K562 (cell line): Measurements from ENCODE around the gene CPA4. TPM values are rescaled to one million over a fixed set of nuclear protein-coding genes. Genes with fewer than 3 reads are reported as not detected.

ENCODE experiments used
- ATAC-seq: fragments of 200-7000 bp; cut with Tn5 transposase; 3 replicates; pipeline ENCODE4 v1.9.1; 2020; ENCODE audit warnings: moderate library complexity
- BruUV-seq: library from RNA; stranded (reverse); fragments of 400-500 nt; replicated peaks from 2 replicates; lab custom pipeline; 2021; lab: Mats Ljungman, UMichigan
- CTCF ChIA-PET: fragments of 300-600 bp; formaldehyde crosslinking; extraction: SDS; loops from one replicate; lab custom pipeline; 2021; ENCODE audit warnings: low intra/inter-chr PET ratio; lab: Yijun Ruan, JAX
- POLR2A ChIA-PET: fragments of 300-600, 350-650 bp; sonication (Branson Sonifier 250); formaldehyde crosslinking; extraction: SDS; loops from one replicate; lab custom pipeline; 2021; ENCODE audit warnings: antibody characterized with exemption, inconsistent platforms; lab: Yijun Ruan, JAX
- DNase-seq, 4 experiments: peaks; one replicate each; pipeline versions ENCODE4 v3.0.0 to v3.0.0-alpha.2; 2011 to 2018; ENCODE audit warnings: low spot score in 3 of 4, mixed read lengths in 3 of 4; ENCODE audit errors: extremely low read depth in 1 of 4
- FAIRE-seq: peaks from 2 replicates; lab custom pipeline; 2011; peaks lifted over from hg19 to GRCh38; lab: Jason Lieb, UNC
- H2AFZ ChIP-seq: 2 replicates; pipeline ENCODE4 v1.6.0; 2011; ENCODE audit warnings: low read depth, low read length, control low read depth, inconsistent platforms
- H3K27ac ChIP-seq: fragments of 200-600 bp; 3 replicates; pipeline ENCODE4 v1.8.0; 2011; ENCODE audit warnings: low read depth, mild to moderate bottlenecking, control low read depth, inconsistent platforms, low read length, moderate library complexity, mixed read lengths; ENCODE audit errors: extremely low read depth
- H3K27me3 ChIP-seq, 2 experiments: fragments of 300-600 bp in 1 of 2; 2 replicates in 1 of 2; 3 replicates in 1 of 2; pipeline versions ENCODE4 v1.6.0 to v1.8.0; 2011; ENCODE audit warnings: inconsistent platforms in 2 of 2, low read length in 2 of 2, mild to moderate bottlenecking in 1 of 2, mixed read lengths in 1 of 2, moderate library complexity in 1 of 2; ENCODE audit not compliant: control insufficient read depth in 2 of 2, insufficient read depth in 2 of 2
- H3K36me3 ChIP-seq: fragments of 300-600 bp; 3 replicates; pipeline ENCODE4 v1.8.0; 2011; ENCODE audit warnings: mild to moderate bottlenecking, low read length, inconsistent platforms; ENCODE audit not compliant: control insufficient read depth, insufficient read depth
- H3K4me1 ChIP-seq, 2 experiments: fragments of 200-600 bp in 1 of 2; replicated peaks in 1 of 2; 2 replicates in 1 of 2; 3 replicates in 1 of 2; pipeline versions ENCODE4 v1.5.1 to v1.8.0; 2011; ENCODE audit warnings: inconsistent platforms in 2 of 2, low read length in 2 of 2, mild to moderate bottlenecking in 1 of 2, mixed read lengths in 1 of 2, moderate library complexity in 1 of 2; ENCODE audit not compliant: control insufficient read depth in 2 of 2, insufficient read depth in 2 of 2
- H3K4me2 ChIP-seq: 2 replicates; pipeline ENCODE4 v1.6.1; 2011; ENCODE audit warnings: low read length, control low read depth, inconsistent platforms, mixed read lengths; ENCODE audit not compliant: insufficient read depth
- H3K4me3 ChIP-seq: fragments of 200-600 bp; sonication (generic), shearing (Covaris generic); 2 replicates; pipeline ENCODE4 v1.5.1; 2016; ENCODE audit warnings: control low read depth, inconsistent platforms
- H3K79me2 ChIP-seq: fragments of 200-600 bp; 3 replicates; pipeline ENCODE4 v1.8.0; 2011; ENCODE audit warnings: low read length, inconsistent platforms; ENCODE audit not compliant: control insufficient read depth, insufficient read depth
- H3K9ac ChIP-seq, 2 experiments: 2 replicates each; pipeline versions ENCODE4 v1.6.0 to v1.6.1; 2011; ENCODE audit warnings: low read depth in 2 of 2, low read length in 2 of 2, control low read depth in 1 of 2, inconsistent platforms in 1 of 2, mild to moderate bottlenecking in 1 of 2, mixed read lengths in 1 of 2; ENCODE audit not compliant: insufficient read depth in 1 of 2
- H3K9me1 ChIP-seq: one replicate; pipeline ENCODE4 v1.6.0; 2011; ENCODE audit warnings: inconsistent platforms, mild to moderate bottlenecking, low read length, moderate library complexity; ENCODE audit not compliant: control insufficient read depth, insufficient read depth
- H3K9me3 ChIP-seq: replicated peaks from 2 replicates; pipeline ENCODE4 v1.5.1; 2011; ENCODE audit warnings: low read depth, low read length, inconsistent platforms; ENCODE audit not compliant: control insufficient read depth, insufficient read depth
- H4K20me1 ChIP-seq: replicated peaks from 2 replicates; pipeline ENCODE4 v1.6.1; 2011; ENCODE audit warnings: low read length, inconsistent platforms, mixed read lengths; ENCODE audit not compliant: control insufficient read depth, insufficient read depth
- CBX8 ChIP-seq: fragments of 200-600 bp; sonication (generic); IDR thresholded peaks from 2 replicates; pipeline ENCODE4 v1.6.1; 2012; ENCODE audit warnings: borderline replicate concordance, mixed run types, low read depth, mild to moderate bottlenecking, moderate library complexity, mixed read lengths, low read length, control low read depth, inconsistent platforms; ENCODE audit not compliant: poor library complexity, severe bottlenecking; ENCODE audit errors: extremely low read depth
- DNMT1 ChIP-seq: fragments of 450-650 bp; IDR thresholded peaks from 2 replicates; pipeline ENCODE4 v1.6.1; 2016; ENCODE audit warnings: antibody characterized with exemption, mild to moderate bottlenecking
- GTF2E2 ChIP-seq: fragments of 200-800 bp; sonication (Bioruptor generic); IDR thresholded peaks from 2 replicates; pipeline ENCODE4 v1.6.1; 2016; ENCODE audit warnings: missing genetic modification characterization, missing compliant biosample characterization
- KDM1A ChIP-seq, 2 experiments: fragments of 450-650 bp; IDR thresholded peaks; 2 replicates each; pipeline ENCODE4 v1.6.1; 2016; ENCODE audit warnings: mild to moderate bottlenecking in 2 of 2
- KDM5B ChIP-seq: fragments of 200-600 bp; sonication (generic); IDR thresholded peaks from 2 replicates; pipeline ENCODE4 v1.6.1; 2012; ENCODE audit warnings: low read depth, mild to moderate bottlenecking, moderate library complexity, low read length, control low read depth, inconsistent platforms; ENCODE audit not compliant: insufficient replicate concordance
- NCOA1 ChIP-seq: fragments of 450-650 bp; IDR thresholded peaks from 2 replicates; pipeline ENCODE4 v1.6.1; 2016; ENCODE audit warnings: low read depth
- RBM25 ChIP-seq: fragments of 200-400 bp; formaldehyde crosslinking; IDR thresholded peaks from 2 replicates; pipeline ENCODE4 v1.6.1; 2018; ENCODE audit warnings: low read length, low read depth, moderate library complexity; ENCODE audit not compliant: severe bottlenecking
- ZNF121 ChIP-seq: sonication (generic); formaldehyde crosslinking; conservative IDR thresholded peaks from 2 replicates; pipeline ENCODE4 v1.8.0; 2022; ENCODE audit warnings: missing genetic modification reagents
- ZNF551 ChIP-seq: fragments of 250-450 bp; sonication (Bioruptor Pico); IDR thresholded peaks from 2 replicates; pipeline ENCODE4 v1.5.0; 2021; ENCODE audit warnings: mild to moderate bottlenecking, moderate library complexity
- WGBS: fragments of 100-300 bp; shearing (Covaris generic); methylation state at CpG from one replicate; pipeline ENCODE4 v1.1.6; 2016; ENCODE audit warnings: low coverage, mixed read lengths; ENCODE audit not compliant: insufficient coverage; ENCODE audit errors: missing lambda C conversion rate; 5-methylcytosine and 5-hydroxymethylcytosine counted together
- in situ Hi-C: fragments of 300-500 bp; cut with MboI; formaldehyde crosslinking; loops from 4 replicates; pipeline ENCODE4 v1.15.0; 2018; ENCODE audit warnings: inconsistent platforms, mixed read lengths
- intact Hi-C: fragments of 100-400 bp; cut with micrococcal nuclease; formaldehyde crosslinking; loops from 2 replicates; pipeline ENCODE4 v1.14.2; 2022
- polyA plus RNA-seq, 8 experiments: library from polyadenylated mRNA; depleted of rRNA in 4 of 8; stranded (reverse) in 5 of 8; unstranded in 3 of 8; fragments of >200 nt; fragmentation: Nextera tagmentation in 2 of 8; fragmentation: Illumina TruSeq in 1 of 8; extraction: Ambion mirVana in 2 of 8; extraction: Trizol in 1 of 8; gene quantifications; 2 replicates each; pipeline versions ENCODE4 v1.2.1 to v1.2.3, GENCODE V29; 2011 to 2014; ENCODE audit warnings: inconsistent platforms in 1 of 8, missing spikeins in 1 of 8
- total RNA-seq, 7 experiments: library from RNA; depleted of rRNA in 6 of 7; stranded (reverse); fragments of >200 nt in 6 of 7; fragmentation: Illumina TruSeq in 2 of 7; extraction: Trizol in 2 of 7; gene quantifications; 2 replicates each; pipeline versions ENCODE4 v1.2.1 to v1.2.3, GENCODE V29; 2011 to 2021; ENCODE audit warnings: low replicate concordance in 1 of 7
- TF ChIP-seq, protein P1 (sequence below), 2 experiments: fragments of 450-650 bp; IDR thresholded peaks; 2 replicates each; pipeline ENCODE4 v1.6.1; 2018; ENCODE audit warnings: mild to moderate bottlenecking in 2 of 2, low read depth in 1 of 2; ENCODE audit not compliant: partially characterized antibody in 2 of 2
- TF ChIP-seq, protein P2 (sequence below): fragments of 250-450 bp; sonication (Bioruptor Pico); IDR thresholded peaks from 2 replicates; pipeline ENCODE4 v1.8.0; 2021; ENCODE audit warnings: moderate library complexity, mild to moderate bottlenecking, inconsistent platforms

CPA4 gene
- total and polyA plus RNA-seq, 9 of the 15 experiments (the other 6 are each of a cell fraction or from before 2014, with no cell fraction given), result not detected

DNA sequence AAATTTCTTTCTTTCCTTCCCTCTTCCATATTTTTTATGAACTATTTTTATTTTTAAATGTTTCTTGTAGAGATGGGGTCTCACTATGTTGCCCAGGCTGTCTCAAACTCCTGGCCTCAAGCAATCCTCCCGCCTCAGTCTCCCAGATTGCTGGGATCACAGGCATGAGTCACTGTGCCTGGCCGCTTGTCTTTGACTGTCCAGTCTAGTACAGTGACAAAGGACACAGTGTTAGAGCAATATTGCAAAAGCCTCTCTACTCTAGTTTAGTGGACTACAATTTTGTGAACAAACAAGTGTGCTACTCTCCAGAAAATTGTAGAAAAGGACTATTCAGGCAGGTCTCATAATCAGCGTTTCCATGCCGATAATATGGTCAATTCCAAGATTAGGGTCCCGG lies 11.0 kb downstream of the CPA4 start:
- DNase-seq, result no peak
- in situ Hi-C loops, result no loop called here
- H3K9me3 ChIP-seq, result no peaks in the 10 kb centered on the region
- ATAC-seq, result no peak
- BruUV-seq, result no TSS peak
- H3K4me2 ChIP-seq, result no peak overlapping the region
- H3K79me2 ChIP-seq, result no peaks in the 10 kb centered on the region
- WGBS, result 3% methylated on average over 5 of the region's 5 CpGs
- no peak overlapping the region for H3K4me3 ChIP-seq
- H3K9ac ChIP-seq, result no peak overlapping the region
- H3K27me3 ChIP-seq, result peaks cover 74 to 82% of the 10 kb centered on the region in 2 experiments
- H3K27ac ChIP-seq, result no peak overlapping the region
- no peaks in the 10 kb centered on the region for H3K9me1 ChIP-seq
- no peak for FAIRE-seq
- no peaks in the 10 kb centered on the region for H3K36me3 ChIP-seq
- no peak for TF ChIP-seq DNMT1
- peak; percentile 7 for TF ChIP-seq RBM25
- TF ChIP-seq NCOA1, result no peak
- peak; percentile 73 for TF ChIP-seq ZNF121
- TF ChIP-seq KDM1A (IDR thresholded peaks at IDR 0.05), result 0 out of 4 replicates have a peak, but pooled peaks of 1 of the 2 experiments have one; percentile 15
- POLR2A ChIA-PET, result no interaction called here
- H3K4me1 ChIP-seq, result peaks cover 0 to 2% of the 10 kb centered on the region in 2 experiments; a peak in 1 of 5 replicates
- H4K20me1 ChIP-seq, result no peaks in the 10 kb centered on the region
- CTCF ChIA-PET, result no interaction called here
- intact Hi-C loops, result no loop called here
- no peak overlapping the region for H2AFZ ChIP-seq

DNA sequence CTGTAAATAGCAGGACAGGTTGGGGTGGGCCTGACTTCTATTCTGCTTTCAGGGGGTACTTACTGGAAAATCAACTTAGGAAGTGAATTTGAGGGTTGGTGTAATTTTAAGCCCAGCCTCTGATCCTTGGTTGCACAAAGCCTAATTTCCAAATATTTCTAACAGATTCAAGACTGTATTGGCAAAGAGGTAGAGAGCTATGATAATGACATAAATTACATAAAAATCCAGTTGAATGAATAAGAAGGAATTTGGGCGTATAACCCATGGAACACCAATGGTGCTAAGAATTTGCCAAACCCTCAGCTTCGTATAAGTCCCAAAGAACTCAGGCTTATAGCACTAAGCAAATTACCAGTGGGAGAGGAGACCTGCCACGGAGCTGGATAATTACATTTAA lies 11.9 kb downstream of the CPA4 start:
- 3% methylated on average over 3 of the region's 3 CpGs for WGBS
- BruUV-seq, result no TSS peak
- no peaks in the 10 kb centered on the region for H4K20me1 ChIP-seq
- H3K27ac ChIP-seq, result no peak overlapping the region
- H3K9me1 ChIP-seq, result no peaks in the 10 kb centered on the region
- H2AFZ ChIP-seq, result no peak overlapping the region
- in situ Hi-C loops, result no loop called here
- intact Hi-C loops, result loop anchor here (5.0 kb wide), 1 partner anchor 233 kb away; the partner anchor contains the start of gene KLHDC10
- no peaks in the 10 kb centered on the region for H3K36me3 ChIP-seq
- H3K4me2 ChIP-seq, result no peak overlapping the region
- peaks cover 74 to 77% of the 10 kb centered on the region in 2 experiments for H3K27me3 ChIP-seq
- TF ChIP-seq, protein P1, sequence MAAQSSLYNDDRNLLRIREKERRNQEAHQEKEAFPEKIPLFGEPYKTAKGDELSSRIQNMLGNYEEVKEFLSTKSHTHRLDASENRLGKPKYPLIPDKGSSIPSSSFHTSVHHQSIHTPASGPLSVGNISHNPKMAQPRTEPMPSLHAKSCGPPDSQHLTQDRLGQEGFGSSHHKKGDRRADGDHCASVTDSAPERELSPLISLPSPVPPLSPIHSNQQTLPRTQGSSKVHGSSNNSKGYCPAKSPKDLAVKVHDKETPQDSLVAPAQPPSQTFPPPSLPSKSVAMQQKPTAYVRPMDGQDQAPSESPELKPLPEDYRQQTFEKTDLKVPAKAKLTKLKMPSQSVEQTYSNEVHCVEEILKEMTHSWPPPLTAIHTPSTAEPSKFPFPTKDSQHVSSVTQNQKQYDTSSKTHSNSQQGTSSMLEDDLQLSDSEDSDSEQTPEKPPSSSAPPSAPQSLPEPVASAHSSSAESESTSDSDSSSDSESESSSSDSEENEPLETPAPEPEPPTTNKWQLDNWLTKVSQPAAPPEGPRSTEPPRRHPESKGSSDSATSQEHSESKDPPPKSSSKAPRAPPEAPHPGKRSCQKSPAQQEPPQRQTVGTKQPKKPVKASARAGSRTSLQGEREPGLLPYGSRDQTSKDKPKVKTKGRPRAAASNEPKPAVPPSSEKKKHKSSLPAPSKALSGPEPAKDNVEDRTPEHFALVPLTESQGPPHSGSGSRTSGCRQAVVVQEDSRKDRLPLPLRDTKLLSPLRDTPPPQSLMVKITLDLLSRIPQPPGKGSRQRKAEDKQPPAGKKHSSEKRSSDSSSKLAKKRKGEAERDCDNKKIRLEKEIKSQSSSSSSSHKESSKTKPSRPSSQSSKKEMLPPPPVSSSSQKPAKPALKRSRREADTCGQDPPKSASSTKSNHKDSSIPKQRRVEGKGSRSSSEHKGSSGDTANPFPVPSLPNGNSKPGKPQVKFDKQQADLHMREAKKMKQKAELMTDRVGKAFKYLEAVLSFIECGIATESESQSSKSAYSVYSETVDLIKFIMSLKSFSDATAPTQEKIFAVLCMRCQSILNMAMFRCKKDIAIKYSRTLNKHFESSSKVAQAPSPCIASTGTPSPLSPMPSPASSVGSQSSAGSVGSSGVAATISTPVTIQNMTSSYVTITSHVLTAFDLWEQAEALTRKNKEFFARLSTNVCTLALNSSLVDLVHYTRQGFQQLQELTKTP (IDR thresholded peaks at IDR 0.05; ENCODE audit: low read depth in 1 of 2, partially characterized antibody in 2 of 2), result no peak
- TF ChIP-seq ZNF551 (no peak), CBX8 (peak; percentile 36), KDM5B (no peak), GTF2E2 (no peak)
- TF ChIP-seq, protein P2, sequence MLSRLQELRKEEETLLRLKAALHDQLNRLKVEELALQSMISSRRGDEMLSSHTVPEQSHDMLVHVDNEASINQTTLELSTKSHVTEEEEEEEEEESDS, result no peak
- ATAC-seq (no peak), FAIRE-seq (no peak), DNase-seq (no peak)
- H3K79me2 ChIP-seq, result no peaks in the 10 kb centered on the region
- ChIA-PET CTCF (no interaction called here), POLR2A (interaction anchor here (0.7 to 0.9 kb wide), 4 partner anchors 10 to 115 kb away, joined by 3 to 7 read pairs (median 4); no protein-coding TSS in a partner anchor)
- H3K9me3 ChIP-seq, result no peaks in the 10 kb centered on the region
- H3K4me3 ChIP-seq, result no peak overlapping the region
- H3K9ac ChIP-seq, result no peak overlapping the region
- H3K4me1 ChIP-seq, result peaks cover 0 to 2% of the 10 kb centered on the region in 2 experiments; a peak in 1 of 5 replicates
